Measurements from ENCODE around the gene PRG3. TPM values are rescaled to one million over a fixed set of nuclear protein-coding genes. Genes with fewer than 3 reads are reported as not detected.

PRG3 gene
- total RNA-seq, 2 donors from 2014 or later = not detected

DNA sequence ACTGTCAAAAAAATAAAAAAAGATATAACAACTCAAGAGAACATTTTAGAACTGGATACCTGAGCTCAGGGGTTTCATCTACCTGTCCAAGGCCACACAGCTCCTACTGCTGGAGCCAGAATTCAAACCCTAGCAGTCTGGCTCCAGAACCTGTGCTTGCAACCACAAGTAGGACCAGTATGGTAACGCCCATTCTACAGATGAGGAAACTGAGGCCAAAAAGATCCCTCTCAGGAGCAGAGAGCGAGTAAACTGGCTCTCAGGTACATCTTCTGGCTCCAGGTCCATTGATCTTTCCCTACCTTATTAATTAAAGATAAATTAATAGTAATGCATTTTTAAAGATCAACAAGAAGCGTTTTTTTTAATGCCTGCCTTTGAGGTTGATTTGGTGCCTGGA, 23.6 kb downstream of the PRG3 start:
- H3K27ac ChIP-seq = no peak overlapping the region
- H3K4me1 ChIP-seq (ENCODE audit: control insufficient read depth in 1 of 2, low read depth in 2 of 2) = no peaks in the 10 kb centered on the region
- H3K36me3 ChIP-seq = no peaks in the 10 kb centered on the region
- no peak for ATAC-seq (ENCODE audit: insufficient number of reproducible peaks, low FRiP score, low read depth)
- H3K27me3 ChIP-seq (replicated peaks; ENCODE audit: insufficient read depth) = no peaks in the 10 kb centered on the region
- H3K4me3 ChIP-seq = no peak overlapping the region
- no peaks in the 10 kb centered on the region for H3K9me3 ChIP-seq
- TF ChIP-seq, protein P1, sequence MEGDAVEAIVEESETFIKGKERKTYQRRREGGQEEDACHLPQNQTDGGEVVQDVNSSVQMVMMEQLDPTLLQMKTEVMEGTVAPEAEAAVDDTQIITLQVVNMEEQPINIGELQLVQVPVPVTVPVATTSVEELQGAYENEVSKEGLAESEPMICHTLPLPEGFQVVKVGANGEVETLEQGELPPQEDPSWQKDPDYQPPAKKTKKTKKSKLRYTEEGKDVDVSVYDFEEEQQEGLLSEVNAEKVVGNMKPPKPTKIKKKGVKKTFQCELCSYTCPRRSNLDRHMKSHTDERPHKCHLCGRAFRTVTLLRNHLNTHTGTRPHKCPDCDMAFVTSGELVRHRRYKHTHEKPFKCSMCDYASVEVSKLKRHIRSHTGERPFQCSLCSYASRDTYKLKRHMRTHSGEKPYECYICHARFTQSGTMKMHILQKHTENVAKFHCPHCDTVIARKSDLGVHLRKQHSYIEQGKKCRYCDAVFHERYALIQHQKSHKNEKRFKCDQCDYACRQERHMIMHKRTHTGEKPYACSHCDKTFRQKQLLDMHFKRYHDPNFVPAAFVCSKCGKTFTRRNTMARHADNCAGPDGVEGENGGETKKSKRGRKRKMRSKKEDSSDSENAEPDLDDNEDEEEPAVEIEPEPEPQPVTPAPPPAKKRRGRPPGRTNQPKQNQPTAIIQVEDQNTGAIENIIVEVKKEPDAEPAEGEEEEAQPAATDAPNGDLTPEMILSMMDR (IDR thresholded peaks at IDR 0.05) = no peak
- DNase-seq (ENCODE audit: low spot score) = no peak

DNA sequence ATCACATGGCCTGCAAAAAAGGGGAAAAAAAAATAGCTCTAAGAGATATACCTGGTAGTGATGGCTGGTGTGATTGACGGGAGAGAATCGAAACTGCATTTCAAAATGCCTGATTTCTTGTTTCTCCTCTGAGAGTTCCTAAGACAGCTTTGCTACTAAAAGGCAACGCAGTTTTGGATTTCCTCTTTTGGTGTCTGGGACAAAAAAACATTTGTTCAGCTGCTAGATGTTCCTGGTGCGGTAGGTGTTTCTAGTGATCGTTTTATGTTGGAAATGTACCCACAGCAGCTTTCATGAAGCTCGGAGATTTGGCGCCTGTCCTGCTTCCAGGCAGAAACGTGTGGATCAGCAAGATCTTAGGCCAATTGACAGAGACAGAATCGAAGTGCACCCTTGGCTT, 24.7 kb downstream of the PRG3 start:
- TF ChIP-seq, protein P1 (IDR thresholded peaks at IDR 0.05) = no peak
- Histone ChIP-seq H3K27me3 (replicated peaks; ENCODE audit: insufficient read depth) (no peaks in the 10 kb centered on the region), H3K4me1 (ENCODE audit: control insufficient read depth in 1 of 2, low read depth in 2 of 2) (no peaks in the 10 kb centered on the region), H3K36me3 (no peaks in the 10 kb centered on the region), H3K4me3 (no peak overlapping the region), H3K9me3 (no peaks in the 10 kb centered on the region), H3K27ac (no peak overlapping the region)
- no peak for ATAC-seq (ENCODE audit: insufficient number of reproducible peaks, low FRiP score, low read depth)
- no peak for DNase-seq (ENCODE audit: low spot score)

DNA sequence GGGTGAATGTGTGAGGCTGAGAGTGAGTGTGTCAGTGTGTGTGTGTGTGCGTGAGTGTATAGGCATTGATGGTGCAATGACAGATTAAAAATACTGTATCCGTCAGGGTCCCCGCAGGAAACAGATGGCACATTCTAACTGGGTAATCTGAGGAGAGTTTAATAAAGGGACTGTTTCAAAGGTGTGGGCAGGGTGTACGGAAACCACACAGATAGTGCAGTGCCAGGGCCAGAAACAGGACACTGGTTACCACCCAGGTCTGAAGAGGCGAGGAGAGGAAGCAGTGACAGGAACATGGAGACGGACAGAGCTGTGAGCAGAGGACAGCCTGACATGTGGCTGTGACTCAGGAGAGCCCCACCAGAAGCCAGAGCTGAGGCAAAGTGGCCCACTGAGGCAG, 26.3 kb downstream of the PRG3 start:
- H3K9me3 ChIP-seq = no peaks in the 10 kb centered on the region
- DNase-seq (ENCODE audit: low spot score) (no peak), ATAC-seq (ENCODE audit: insufficient number of reproducible peaks, low FRiP score, low read depth) (no peak)
- H3K27me3 ChIP-seq (replicated peaks; ENCODE audit: insufficient read depth) = no peaks in the 10 kb centered on the region
- no peak overlapping the region for H3K27ac ChIP-seq
- no peak overlapping the region for H3K4me3 ChIP-seq
- TF ChIP-seq, protein P1 (IDR thresholded peaks at IDR 0.05) = no peak
- H3K4me1 ChIP-seq (ENCODE audit: control insufficient read depth in 1 of 2, low read depth in 2 of 2) = no peaks in the 10 kb centered on the region
- H3K36me3 ChIP-seq = no peaks in the 10 kb centered on the region

DNA sequence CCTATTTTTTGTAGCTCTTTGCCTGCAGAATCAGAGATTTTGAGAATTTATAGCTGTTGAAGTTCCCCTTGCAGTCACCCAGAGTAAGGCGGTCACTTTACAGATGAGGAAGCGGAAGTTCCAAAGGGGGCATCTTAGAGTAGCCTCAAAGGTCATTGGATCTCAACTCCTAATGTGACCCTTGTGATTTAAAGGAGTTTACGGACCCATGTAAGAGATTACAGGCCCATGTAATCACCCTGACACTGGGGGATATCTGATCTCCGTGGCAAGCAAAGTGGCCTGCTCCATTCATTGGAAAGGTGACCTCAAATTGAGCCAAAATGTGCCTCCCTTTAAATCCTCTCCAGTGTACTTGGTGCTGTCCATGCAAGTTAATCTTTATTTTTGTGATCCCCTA, 27.1 kb downstream of the PRG3 start:
- TF ChIP-seq, protein P1 (IDR thresholded peaks at IDR 0.05) = no peak
- no peak for ATAC-seq (ENCODE audit: insufficient number of reproducible peaks, low FRiP score, low read depth)
- Histone ChIP-seq H3K4me1 (ENCODE audit: control insufficient read depth in 1 of 2, low read depth in 2 of 2) (no peaks in the 10 kb centered on the region), H3K4me3 (no peak overlapping the region), H3K27me3 (replicated peaks; ENCODE audit: insufficient read depth) (no peaks in the 10 kb centered on the region), H3K9me3 (no peaks in the 10 kb centered on the region), H3K27ac (no peak overlapping the region), H3K36me3 (no peaks in the 10 kb centered on the region)
- no peak for DNase-seq (ENCODE audit: low spot score)

DNA sequence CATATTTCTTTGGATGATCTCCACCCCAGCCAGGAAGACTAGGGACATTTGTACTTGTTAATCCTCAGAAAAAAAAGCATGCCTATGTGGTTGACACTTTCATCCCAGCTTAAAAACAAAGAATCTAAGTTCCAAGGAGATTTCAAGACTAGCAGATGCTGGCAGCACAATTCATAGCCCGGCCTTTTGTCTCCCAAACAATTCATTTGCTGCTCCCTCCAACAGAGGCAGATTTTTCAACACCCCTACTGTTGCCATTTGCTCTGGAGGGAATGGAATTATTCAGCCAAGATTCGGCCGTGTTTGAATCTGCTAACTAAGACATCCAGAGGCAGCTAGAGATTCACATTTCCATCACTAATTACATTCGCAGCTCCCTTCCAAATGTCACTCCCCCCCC, 27.5 kb downstream of the PRG3 start:
- Histone ChIP-seq H3K9me3 (no peaks in the 10 kb centered on the region), H3K27ac (no peak overlapping the region), H3K27me3 (replicated peaks; ENCODE audit: insufficient read depth) (no peaks in the 10 kb centered on the region), H3K4me1 (ENCODE audit: control insufficient read depth in 1 of 2, low read depth in 2 of 2) (no peaks in the 10 kb centered on the region), H3K36me3 (no peaks in the 10 kb centered on the region), H3K4me3 (no peak overlapping the region)
- ATAC-seq (ENCODE audit: insufficient number of reproducible peaks, low FRiP score, low read depth) (no peak), DNase-seq (ENCODE audit: low spot score) (no peak)
- TF ChIP-seq, protein P1 (IDR thresholded peaks at IDR 0.05) = no peak
